Endodermal cell (in vitro differentiated cells): ENCODE measurements around the gene STX10. TPM values are rescaled to one million over a fixed set of nuclear protein-coding genes. Genes with fewer than 3 reads are reported as not detected.
A peak's percentile ranks its signal among the peaks of the same experiment; 100 is the strongest.

Experiments used
- DNase-seq: peaks from one replicate; pipeline ENCODE4 v3.0.0-alpha.2; 2017
- H3K27ac ChIP-seq: 2 replicates; pipeline ENCODE4 v1.5.1; 2013; ENCODE audit warnings: mild to moderate bottlenecking, low read depth, low read length, moderate library complexity
- H3K27me3 ChIP-seq: 2 replicates; pipeline ENCODE4 v1.6.1; 2013; ENCODE audit warnings: mild to moderate bottlenecking, low read length, moderate library complexity; ENCODE audit not compliant: insufficient read depth, control insufficient read depth, poor library complexity, severe bottlenecking
- H3K36me3 ChIP-seq: 2 replicates; pipeline ENCODE4 v1.7.0; 2013; ENCODE audit warnings: mild to moderate bottlenecking, low read length, moderate library complexity; ENCODE audit not compliant: control insufficient read depth, insufficient read depth
- H3K4me1 ChIP-seq: one replicate; pipeline ENCODE4 v1.7.0; 2013; ENCODE audit warnings: low read length; ENCODE audit not compliant: control insufficient read depth, insufficient read depth
- H3K4me3 ChIP-seq: 2 replicates; pipeline ENCODE4 v1.5.1; 2013; ENCODE audit warnings: mild to moderate bottlenecking, low read length, moderate library complexity
- H3K9ac ChIP-seq: 2 replicates; pipeline ENCODE4 v1.6.1; 2013; ENCODE audit warnings: mild to moderate bottlenecking, low read length, moderate library complexity; ENCODE audit not compliant: poor library complexity, severe bottlenecking; ENCODE audit errors: extremely low read depth
- H3K9me3 ChIP-seq: 2 replicates; pipeline ENCODE4 v1.6.1; 2013; ENCODE audit warnings: mild to moderate bottlenecking, low read length, moderate library complexity; ENCODE audit not compliant: control insufficient read depth
- H3K27ac Mint-ChIP-seq: 2 replicates; pipeline ENCODE4 v1.8.0; 2020; ENCODE audit warnings: mixed read lengths
- H3K27me3 Mint-ChIP-seq: 2 replicates; pipeline ENCODE4 v1.8.0; 2021; ENCODE audit warnings: mild to moderate bottlenecking, mixed read lengths; ENCODE audit not compliant: insufficient read depth
- H3K36me3 Mint-ChIP-seq: 2 replicates; pipeline ENCODE4 v1.8.0; 2020; ENCODE audit warnings: low read depth, mixed read lengths
- H3K4me1 Mint-ChIP-seq: 2 replicates; pipeline ENCODE4 v1.8.0; 2020; ENCODE audit warnings: mixed read lengths
- H3K4me3 Mint-ChIP-seq: 2 replicates; pipeline ENCODE4 v1.8.0; 2020; ENCODE audit warnings: mild to moderate bottlenecking, moderate library complexity, mixed read lengths
- H3K9me3 Mint-ChIP-seq: 2 replicates; pipeline ENCODE4 v1.8.0; 2020; ENCODE audit warnings: mild to moderate bottlenecking, mixed read lengths
- WGBS, 2 experiments: methylation state at CpG; one replicate each; pipeline versions ENCODE4 v1.1.5 to v1.1.7; 2013; ENCODE audit warnings: missing lambda C conversion rate in 2 of 2, mixed read lengths in 1 of 2; ENCODE audit not compliant: insufficient coverage in 1 of 2, insufficient read length in 1 of 2; 5-methylcytosine and 5-hydroxymethylcytosine counted together
- total RNA-seq, 2 donors: library from RNA; stranded (reverse); fragmentation: NEBNext Ultra II Directional in 1 of 2; extraction: Animal tissue kit (Norgen Biotek cat#: 25700) in 1 of 2; gene quantifications; 2 replicates in 1 of 2; 3 replicates in 1 of 2; pipeline ENCODE4 v1.2.1, GENCODE V29; 2021
- TF ChIP-seq, protein P1 (sequence below): fragments of 200-600 bp; sonication (generic); conservative IDR thresholded peaks from 2 replicates; pipeline ENCODE4 v1.5.0; 2021; ENCODE audit warnings: antibody characterized with exemption, mild to moderate bottlenecking

STX10 gene
- total RNA-seq, 2 donors from 2014 or later, result 30.8 to 34.8 TPM

DNA sequence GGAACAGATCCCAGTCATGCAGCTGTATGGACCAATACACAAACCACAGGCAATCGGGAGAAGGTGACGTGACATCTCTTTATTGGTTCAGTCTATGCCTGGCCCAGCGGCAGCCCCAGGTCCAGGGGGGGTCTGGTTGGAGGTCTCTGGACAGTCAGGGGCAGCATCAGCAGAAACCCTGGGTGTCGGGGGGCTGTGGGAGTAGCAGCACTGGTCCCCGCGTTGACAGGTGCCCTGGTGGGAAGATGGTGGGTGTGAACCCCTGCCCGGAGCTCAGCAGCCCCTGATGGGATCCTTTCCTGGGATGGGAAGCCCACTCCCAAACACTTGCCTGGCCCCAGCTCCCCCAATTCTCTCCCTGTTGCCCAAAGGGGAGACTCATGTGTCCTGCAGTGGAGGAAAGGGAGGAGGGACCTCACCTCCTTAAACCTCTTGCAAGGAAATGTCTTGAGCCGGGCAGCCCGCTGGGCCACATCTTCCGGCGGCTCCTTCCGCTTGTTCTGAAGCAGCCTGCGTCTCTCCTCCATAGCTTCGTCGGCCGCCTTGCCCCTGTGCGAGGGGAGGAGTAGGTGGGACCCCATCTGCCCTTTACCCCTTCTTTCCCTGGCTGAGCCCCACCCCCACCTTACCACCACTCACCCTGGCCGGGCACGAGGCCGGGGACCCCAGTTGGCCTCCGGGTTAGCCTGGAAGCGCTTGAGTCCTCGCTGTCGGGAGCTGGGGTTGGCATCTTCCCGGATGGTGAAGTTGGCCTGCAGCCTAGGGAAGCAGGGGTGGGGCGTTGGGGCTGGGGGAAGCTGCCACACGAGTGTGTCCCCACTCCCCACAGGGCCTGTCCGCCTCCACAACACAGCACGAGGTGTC lies 45.1 kb downstream of the STX10 start:
- Mint-ChIP-seq H3K4me3 (no peak overlapping the region), H3K27ac (no peak overlapping the region), H3K9me3 (no peaks in the 10 kb centered on the region), H3K4me1 (peaks cover 7% of the 10 kb centered on the region), H3K36me3 (peaks cover 16% of the 10 kb centered on the region), H3K27me3 (peaks cover 20% of the 10 kb centered on the region)
- Histone ChIP-seq H3K4me3 (no peak overlapping the region), H3K36me3 (peaks cover 3% of the 10 kb centered on the region), H3K9me3 (no peaks in the 10 kb centered on the region), H3K9ac (no peak overlapping the region), H3K27ac (no peak overlapping the region), H3K27me3 (peaks cover 22% of the 10 kb centered on the region), H3K4me1 (no peaks in the 10 kb centered on the region)
- TF ChIP-seq, protein P1, sequence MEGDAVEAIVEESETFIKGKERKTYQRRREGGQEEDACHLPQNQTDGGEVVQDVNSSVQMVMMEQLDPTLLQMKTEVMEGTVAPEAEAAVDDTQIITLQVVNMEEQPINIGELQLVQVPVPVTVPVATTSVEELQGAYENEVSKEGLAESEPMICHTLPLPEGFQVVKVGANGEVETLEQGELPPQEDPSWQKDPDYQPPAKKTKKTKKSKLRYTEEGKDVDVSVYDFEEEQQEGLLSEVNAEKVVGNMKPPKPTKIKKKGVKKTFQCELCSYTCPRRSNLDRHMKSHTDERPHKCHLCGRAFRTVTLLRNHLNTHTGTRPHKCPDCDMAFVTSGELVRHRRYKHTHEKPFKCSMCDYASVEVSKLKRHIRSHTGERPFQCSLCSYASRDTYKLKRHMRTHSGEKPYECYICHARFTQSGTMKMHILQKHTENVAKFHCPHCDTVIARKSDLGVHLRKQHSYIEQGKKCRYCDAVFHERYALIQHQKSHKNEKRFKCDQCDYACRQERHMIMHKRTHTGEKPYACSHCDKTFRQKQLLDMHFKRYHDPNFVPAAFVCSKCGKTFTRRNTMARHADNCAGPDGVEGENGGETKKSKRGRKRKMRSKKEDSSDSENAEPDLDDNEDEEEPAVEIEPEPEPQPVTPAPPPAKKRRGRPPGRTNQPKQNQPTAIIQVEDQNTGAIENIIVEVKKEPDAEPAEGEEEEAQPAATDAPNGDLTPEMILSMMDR, result no peak
- DNase-seq, result no peak
- WGBS, 2 experiments, result 94 to 96% methylated on average over 12 to 29 of the region's 29 CpGs

DNA sequence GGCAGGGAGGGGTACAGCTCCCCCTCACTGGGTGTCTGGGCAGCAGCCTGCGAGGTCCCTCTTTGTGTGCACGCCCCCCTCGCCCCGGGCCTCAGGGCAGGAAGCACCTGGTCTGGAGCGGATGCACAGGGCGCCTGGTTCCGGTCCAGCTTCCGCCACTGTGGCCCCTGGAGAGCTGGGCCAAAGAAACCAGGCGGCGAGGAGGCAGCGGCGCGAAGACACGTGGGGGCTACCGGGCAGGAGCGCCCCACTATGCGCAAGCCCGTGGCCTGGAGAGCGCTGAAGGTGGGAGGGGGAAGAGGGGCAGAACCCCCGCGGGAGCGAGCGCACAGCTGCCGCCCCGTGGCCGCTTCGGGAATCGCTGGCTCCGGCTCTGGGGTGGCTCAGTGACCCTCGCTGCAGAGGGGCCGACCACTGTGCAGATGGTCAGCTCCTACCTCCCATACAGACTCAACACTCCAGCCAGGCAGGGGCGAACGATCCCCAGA lies 45.8 kb downstream of the STX10 start:
- Mint-ChIP-seq H3K9me3 (no peaks in the 10 kb centered on the region), H3K27ac (no peak overlapping the region), H3K4me1 (peaks cover 7% of the 10 kb centered on the region), H3K36me3 (peaks cover 16% of the 10 kb centered on the region), H3K4me3 (no peak overlapping the region), H3K27me3 (peaks cover 27% of the 10 kb centered on the region)
- Histone ChIP-seq H3K4me1 (no peaks in the 10 kb centered on the region), H3K9ac (no peak overlapping the region), H3K4me3 (no peak overlapping the region), H3K27me3 (peaks cover 28% of the 10 kb centered on the region), H3K36me3 (peaks cover 3% of the 10 kb centered on the region), H3K27ac (no peak overlapping the region), H3K9me3 (no peaks in the 10 kb centered on the region)
- TF ChIP-seq, protein P1, result peak; percentile 84
- peak; percentile 87 for DNase-seq
- WGBS, 2 experiments, result 63 to 81% methylated on average over 11 to 33 of the region's 33 CpGs

DNA sequence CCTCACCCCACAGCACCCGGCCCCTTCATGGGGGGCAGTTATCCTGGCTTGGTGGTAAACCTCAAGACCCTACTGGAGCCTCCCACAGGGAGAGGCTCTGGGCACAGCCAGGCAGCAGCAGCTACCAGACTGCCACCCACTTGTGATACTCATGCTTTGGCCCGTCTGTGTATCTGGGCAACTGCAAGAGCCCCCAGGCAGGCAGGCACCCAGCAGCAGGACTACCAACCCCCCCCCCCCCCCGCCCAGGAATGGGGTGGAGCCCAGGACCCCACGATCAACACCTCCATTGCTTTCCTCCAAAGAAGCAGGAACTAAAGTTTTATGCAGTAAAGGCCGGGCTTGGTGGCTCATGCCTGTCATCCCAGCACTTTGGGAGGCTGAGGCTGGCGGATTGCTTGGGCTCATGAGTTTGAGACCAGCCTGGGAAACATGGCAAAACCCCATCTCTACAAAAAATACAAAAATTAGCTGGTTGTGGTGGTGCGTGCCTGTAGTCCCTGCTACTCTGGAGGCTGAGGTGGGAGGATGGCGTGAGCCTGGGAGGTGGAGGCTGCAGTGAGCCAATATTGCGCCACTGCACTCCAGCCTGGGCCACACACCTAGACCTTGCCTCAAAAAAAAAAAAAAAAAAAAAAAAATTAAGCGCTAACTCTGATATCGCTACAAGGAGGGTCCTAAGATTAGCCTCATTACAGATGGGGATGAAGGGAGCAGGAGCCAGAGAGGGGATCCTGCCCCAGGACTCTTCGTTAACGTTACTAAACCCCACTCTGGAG lies 46.4 kb downstream of the STX10 start:
- no peak overlapping the region for H3K4me3 ChIP-seq
- 93 to 95% methylated on average over 3 to 12 of the region's 13 CpGs for WGBS, 2 experiments
- peaks cover 7% of the 10 kb centered on the region for H3K4me1 Mint-ChIP-seq
- no peaks in the 10 kb centered on the region for H3K9me3 ChIP-seq
- H3K9ac ChIP-seq, result no peak overlapping the region
- no peaks in the 10 kb centered on the region for H3K9me3 Mint-ChIP-seq
- peaks cover 35% of the 10 kb centered on the region for H3K27me3 ChIP-seq
- H3K27ac Mint-ChIP-seq, result no peak overlapping the region
- H3K4me1 ChIP-seq, result no peaks in the 10 kb centered on the region
- peaks cover 33% of the 10 kb centered on the region for H3K27me3 Mint-ChIP-seq
- no peak overlapping the region for H3K4me3 Mint-ChIP-seq
- no peak for DNase-seq
- H3K36me3 ChIP-seq, result no peaks in the 10 kb centered on the region
- peaks cover 13% of the 10 kb centered on the region for H3K36me3 Mint-ChIP-seq
- no peak overlapping the region for H3K27ac ChIP-seq
- TF ChIP-seq, protein P1, result no peak
